HG03460 (cell line): Measurements from ENCODE around the gene PAPOLA.
A peak's percentile ranks its signal among the peaks of the same experiment; 100 is the strongest.
"Not testable (repeated sequence)": the region's sequence is repeated elsewhere in the genome, so short reads cannot be mapped to it uniquely, and the experiment has no call there.

Experiments
- ATAC-seq: cut with Tn5 transposase; IDR thresholded peaks from one replicate; pipeline ENCODE4 v1.9.1; 2021; ENCODE audit not compliant: unreplicated experiment

Gene PAPOLA

DNA sequence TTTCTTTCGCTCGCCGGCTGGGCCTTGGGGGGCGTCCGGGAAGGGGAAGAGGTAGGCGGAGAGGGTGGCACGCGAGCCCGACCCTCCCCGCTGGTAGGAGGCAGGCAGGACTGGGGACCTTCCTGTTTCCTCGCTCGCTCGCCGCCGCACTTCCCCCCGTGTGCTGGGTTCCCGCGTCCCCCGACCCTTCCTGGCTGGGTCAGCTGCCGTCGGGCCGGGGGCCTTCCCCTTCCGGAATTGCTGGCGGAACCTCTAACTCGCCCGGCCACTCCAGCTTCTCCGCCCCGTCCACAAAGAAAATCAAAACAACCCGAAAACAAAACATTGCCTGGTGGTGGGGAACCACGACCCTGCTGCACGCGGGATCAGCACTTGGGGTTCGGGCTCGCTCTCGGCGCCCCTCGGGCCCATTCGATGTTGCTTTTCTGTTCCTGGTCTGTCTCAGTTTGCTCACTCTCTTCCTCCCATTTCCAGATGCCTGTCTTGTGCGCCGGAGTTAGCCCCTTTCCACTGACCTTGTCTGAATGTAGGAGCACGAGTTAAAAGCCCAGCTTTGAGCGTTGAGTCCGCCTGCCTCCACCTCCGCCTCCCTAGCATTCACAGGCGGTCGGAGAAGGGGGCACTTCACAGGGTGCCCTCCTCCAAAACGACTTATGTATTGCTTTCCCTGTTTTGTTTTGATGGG, 581 bp downstream of the PAPOLA start:
- ATAC-seq, result peak; percentile 40

DNA sequence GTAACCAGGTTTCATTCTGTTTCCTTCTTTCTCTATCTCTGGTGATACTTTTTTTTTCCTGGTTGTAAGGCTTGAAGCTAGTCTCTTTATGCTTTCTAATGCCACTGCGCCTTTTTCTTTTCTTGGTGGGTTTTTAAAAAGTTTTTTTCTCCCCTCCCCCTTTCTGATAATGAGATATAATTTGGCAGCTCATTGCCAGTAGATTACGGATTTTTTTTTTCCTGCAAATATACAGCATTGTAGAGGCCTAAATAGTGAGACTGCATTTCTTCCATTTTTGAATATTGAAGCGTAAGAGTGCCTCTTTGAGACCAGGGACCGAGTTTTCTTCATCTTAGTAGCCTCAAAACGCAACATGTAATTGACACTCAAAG, 1.1 kb downstream of the PAPOLA start:
- ATAC-seq, result no peak

DNA sequence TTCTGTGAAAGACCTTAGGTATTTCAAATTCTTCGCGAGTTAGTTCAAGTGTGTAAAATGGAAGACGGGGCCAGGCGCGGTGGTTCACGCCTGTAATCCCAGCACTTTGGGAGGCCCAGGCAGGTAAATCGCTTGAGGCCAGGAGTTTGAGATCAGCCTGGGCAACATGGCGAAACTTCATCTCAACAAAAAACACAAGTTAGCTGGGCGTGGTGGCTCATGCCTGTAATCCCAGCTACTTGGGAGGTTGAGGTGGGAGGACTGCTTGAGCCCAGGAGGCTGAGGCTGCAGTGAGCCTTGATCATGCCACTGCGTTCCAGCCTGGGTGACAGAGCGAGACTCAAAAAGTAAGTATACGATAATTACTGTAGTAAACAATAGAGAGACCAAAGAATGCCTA, 2.2 kb downstream of the PAPOLA start:
- ATAC-seq, result not testable (repeated sequence)

DNA sequence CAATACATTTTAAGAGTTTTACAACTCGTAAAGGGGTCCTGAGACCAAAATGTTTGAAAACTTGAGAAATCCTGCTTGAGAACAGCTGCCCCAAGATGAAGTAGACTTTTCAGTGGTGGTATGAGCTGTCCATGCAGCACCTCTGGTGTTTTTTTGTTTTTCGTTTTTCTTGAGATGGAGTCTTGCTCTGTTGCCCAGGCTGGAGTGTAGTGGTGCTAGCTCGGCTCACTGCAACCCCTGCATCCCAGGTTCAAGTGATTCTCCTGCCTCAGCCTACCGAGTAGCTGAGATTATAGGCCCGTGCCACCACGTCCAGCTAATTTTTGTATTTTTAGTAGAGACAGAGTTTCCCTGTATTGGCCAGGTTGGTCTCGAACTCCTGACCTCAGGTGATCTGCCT, 5.5 kb downstream of the PAPOLA start:
- no peak for ATAC-seq

DNA sequence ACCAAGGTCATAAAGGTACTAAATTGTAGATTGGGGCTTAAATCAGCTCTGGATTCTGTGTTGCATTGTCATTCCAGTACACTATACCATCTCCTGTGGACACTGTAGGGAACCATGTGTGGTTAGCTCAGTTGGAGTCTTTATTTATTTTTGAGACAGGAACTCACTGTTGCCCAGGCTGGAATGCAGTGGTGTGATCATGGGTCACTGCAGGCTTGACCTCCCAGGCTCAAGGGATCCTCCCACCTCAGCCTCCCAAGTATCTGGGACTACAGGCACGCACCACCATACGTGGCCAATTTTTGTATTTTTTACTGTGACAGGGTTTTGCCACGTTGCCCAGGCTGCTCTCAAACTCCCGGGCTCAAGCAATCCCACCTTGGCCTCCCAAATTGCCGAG, 6.7 kb downstream of the PAPOLA start:
- no peak for ATAC-seq

DNA sequence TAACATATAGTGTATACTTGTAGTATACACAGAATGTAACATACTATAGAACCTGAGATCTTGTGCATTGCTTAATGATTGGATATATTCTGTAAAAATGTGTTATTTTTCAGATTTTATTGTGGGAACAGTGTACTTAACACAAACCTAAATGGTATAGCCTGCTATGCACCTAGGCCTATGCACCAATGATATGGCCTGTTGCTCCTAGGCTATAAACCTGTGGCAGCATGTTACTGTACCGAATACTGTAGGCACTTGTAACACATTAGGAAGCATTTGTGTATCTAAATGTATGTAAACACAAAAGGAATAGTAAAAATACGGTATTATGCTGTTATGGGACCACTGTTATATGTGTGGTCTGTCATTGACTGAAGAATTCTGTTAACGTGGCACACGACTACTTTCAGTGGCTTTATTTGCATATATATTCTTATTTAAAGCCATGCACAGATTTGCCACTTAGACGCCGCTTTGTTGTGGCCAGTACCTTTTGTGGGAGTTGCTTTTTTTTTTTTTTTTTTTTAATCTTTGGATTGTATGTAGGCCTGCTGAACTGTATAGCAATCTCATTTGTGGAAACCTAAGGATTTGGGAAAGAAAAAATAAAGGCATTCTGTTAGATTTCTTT, 7.4 kb downstream of the PAPOLA start:
- ATAC-seq, result no peak

DNA sequence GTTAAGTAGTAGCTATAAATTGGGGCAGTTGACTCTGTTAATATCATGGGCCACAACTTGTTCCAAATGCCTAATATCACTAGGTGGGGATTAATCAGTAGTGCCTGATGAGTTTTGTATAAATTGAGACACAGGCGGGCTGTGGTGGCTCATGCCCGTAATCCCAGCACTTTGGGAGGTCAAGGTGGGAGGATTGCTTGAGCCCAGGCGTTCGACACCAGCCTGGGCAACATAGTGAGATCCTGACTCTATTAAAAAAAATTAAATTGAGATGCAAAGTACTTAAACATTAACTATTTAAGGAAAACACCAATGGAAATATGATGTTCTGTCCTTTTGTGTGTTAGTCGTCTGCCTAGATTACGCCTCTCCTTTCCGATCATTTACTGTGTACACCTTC, 9.0 kb downstream of the PAPOLA start:
- ATAC-seq, result no peak

DNA sequence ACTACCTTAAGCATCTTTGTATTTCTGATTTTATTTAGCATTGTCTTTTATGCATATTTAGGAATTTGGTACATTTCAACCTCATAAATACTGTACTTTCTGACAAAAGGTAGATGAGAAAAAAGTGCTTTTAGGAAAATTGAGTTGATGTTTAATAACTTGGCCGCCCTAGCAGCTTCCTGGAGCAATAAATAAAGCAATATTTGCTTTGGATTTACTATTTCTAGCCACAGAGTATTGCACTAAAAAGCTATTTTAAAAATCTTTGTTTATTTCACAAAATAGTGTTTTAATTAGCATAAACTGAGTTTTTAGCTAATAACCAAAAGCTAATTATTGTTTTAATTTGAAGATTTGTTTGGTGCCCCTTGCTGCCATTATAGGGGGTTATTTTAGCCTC, 9.5 kb downstream of the PAPOLA start:
- ATAC-seq, result no peak

DNA sequence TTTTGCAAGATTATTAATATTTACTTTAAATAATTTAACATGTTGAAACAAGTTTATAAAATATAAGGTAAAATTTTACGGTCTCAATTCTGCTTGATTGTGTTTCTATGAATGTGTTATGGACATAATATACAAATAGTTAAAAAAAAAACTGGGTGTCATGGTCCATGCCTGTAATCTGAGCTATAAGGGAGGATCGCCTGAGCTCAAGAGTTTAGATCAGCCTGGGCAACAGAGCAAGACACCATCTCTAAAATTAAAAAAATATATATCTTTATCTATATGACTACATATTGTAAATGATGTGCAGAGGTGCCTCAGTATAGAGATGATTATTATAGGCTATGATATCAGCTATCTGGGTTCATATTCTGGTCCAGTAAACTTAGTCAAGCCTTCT, 9.9 kb downstream of the PAPOLA start:
- no peak for ATAC-seq

DNA sequence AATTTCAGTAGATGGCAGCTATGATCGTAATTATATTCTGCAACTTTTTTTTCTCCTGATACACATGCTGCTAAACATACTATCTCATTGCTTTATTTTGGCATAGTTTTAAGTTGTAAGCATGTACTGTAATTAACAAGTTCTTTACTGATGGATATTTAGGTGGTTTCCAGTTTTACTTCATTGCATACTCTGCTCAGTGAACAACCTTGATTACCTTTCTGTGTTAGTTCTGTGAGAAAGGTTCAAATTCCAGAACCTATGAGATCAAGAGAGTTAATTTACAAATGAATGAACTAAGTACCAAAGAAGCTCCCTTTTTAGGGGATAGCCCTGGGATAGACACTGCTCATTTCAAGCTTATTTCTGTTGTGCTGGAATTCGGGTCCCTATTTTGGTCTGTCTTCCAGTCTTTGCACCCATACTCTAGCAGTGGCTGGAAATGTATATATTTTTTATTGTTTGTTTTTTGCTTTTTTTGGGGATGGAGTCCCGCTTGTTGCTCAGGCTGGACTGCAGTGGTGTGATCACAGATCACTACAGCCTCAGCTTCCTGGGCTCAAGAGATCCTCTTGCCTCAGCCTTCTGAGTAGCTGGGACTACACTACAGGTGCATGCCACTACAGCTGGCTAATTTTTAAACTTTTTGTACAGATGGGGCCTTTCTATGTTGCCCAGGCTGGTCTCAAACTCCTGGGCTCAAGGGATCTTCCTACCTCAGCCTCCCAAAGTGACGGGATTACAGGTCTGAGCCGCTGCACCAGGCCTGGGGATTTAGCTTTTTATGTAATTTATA, 10.6 kb downstream of the PAPOLA start:
- no peak for ATAC-seq

DNA sequence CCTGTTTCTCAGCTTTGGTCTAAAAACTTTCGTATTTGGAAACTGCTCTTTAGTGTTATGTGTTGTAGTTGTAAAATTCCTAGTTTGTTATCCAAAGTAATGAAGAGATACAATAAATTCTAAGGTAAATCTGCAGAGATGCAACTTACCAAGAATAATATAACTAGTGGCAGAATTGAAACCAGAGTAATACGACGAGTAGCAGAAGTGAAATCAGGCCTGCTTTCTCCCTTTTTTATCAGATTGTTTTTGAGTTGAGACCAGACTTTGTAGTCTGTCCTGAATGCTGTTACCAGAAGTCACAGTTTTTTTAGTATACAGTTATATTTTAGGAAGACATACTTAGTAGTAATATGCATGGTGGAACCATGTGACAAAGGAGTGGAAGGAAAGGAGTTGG, 12.5 kb downstream of the PAPOLA start:
- ATAC-seq, result no peak

DNA sequence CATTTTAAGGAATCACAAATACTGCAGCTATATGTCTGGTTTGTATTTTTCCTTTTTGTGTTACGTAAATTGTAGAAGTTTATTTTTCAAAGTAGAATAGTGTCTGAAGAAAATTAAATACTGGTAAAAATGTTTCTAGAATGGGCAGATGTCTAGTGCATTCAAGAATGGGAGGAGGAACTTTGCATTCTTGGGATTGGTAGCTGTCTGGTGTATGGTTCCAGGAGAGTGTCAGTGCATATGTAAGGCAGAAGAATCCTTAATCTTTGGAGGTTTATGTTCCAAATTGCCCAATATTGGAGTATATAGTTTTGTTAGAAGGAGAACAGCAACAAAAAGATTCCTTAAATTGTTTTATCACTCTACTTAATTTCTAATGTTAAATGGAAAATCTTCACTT, 13.5 kb downstream of the PAPOLA start:
- no peak for ATAC-seq

DNA sequence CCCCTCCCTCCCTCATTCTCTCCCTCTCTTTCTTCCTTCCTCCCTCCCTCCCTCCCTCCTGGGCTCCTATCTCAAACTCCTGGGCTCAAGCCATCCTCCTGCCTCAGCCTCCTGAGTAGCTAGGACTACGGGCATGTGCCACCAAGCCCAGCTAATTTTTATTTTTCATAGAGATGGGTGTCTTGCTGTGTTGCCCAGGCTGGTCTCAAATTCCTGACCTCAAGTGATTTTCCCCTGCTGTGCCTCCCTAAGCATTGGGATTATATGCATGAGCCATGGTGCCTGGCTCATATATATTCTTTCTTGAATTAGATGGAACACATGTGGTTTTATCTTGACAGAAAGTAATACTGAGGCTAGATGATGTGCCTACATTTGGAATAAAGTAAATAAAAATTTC, 14.2 kb downstream of the PAPOLA start:
- no peak for ATAC-seq

DNA sequence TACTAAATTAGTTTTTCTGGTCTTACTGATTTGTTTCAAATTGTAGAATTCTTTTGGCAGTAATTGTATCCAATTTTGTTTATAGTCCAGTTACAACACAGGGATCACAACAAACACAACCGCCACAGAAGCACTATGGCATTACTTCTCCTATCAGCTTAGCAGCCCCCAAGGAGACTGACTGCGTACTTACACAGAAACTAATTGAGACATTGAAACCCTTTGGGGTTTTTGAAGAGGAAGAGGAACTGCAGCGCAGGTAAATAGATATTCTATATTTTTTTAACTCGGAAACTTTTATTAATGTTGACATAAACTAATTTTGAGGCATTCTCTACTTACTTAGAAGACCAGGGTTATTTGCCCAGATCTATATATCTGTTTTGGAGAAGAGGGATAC, 17.8 kb downstream of the PAPOLA start:
- peak; percentile 76 for ATAC-seq

DNA sequence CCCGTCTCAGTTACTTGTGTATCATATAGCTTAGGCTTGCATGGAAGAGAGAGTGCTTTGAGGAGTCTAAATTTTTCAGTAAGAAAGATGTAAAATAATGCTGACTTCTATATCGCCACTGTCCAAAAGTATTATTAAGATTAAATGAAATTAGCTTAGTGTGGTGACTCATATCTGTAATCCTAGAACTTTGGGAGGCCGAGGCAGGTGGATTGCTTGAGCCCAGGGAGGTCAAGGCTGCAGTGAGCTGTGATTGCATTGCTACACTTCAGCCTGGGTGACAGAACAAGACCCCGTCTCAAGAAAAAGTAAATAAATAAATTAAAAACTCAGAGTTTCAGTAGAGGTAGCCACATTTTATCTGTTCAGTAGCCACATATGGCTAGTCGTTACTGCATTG, 23.3 kb downstream of the PAPOLA start:
- no peak for ATAC-seq

DNA sequence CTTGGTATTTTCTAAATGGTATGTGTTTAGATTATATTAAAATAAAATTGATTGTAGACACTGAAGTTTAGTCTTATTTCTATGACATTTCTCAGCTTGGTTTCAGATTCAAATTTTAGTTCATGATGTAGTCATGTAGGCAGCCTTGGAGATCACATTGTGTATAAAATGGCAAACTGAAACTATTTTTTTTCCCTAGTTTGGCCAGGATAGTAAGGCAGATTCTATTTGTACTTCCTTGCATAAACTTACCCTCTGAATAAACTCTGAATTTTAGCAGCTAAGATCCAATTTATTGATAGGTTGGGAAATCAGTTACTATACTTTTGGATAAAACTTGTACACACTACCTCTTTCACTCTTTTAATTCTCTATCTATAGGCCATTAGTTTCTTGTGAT, 30.4 kb downstream of the PAPOLA start:
- ATAC-seq, result no peak

DNA sequence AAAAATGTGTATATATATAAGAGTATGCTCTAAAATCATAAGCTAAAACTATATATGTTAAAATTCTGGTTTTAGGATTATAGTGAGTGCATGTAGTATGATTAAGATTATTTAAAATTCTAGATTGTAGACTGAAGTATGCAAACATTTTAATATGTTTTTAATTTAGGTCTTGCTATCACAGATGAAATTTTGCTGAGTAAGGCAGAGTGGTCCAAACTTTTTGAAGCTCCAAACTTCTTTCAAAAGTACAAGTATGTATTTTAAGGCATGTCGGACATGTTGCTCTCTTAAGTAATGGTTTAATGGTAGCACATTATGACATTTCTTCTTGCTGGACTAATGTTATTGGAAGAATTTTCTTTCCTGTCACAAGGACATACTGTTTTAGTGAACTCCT, 34.6 kb downstream of the PAPOLA start:
- no peak for ATAC-seq

DNA sequence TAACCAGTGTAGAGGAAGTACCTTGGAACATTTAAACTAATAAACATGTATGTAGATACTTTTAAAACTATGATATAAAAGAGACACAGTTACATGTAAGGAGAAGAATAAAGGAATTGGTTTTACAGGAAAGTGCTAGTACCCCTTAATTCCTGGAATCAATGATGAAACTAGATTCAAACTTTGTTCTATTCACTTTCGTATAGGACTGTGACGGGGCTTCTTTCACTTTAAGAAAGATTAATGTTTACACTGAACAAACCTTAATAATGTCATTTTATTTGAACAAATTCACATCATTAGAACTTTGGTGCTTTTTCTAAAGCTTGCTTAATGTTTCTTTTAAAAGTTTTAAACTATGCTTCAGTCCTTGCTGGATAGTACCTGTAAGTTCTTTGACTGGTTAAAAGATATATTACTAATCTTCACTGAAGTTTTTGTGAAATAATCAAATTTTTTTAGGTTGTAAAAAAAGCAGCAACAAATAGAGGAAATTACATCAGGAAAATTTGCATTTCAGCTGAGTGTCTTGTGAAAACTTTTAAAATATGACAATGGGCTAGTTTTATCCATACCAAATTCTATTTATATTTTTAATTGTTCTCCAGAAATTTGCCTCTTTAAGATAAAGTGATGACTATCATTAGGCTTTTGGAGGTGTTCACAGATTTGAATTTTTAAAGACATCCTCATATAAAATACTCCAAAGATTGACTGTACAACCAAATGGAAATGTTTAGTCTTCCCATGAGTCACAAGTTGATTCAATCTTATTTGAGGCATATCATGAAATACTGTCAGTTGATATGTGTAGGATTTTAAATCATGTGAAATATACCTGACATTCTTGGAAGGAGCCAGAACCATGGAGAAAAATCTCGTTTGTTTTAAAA, 36.2 kb downstream of the PAPOLA start:
- ATAC-seq, result no peak

DNA sequence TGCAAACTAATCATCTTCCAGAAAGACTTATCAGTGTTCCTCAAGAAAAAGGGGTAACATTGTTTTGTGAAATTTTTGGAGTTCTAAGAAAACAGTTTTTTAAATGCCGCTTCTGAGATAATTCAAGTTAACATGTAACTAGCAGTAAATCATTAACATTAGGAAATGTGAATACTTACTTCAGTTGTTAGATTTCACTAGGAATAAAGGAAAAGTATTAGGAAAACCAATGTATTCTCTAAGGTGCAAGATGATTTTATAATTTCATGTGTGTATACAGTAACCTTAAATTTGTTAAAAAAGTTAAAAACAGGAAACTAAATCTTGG, 36.8 kb downstream of the PAPOLA start:
- no peak for ATAC-seq

DNA sequence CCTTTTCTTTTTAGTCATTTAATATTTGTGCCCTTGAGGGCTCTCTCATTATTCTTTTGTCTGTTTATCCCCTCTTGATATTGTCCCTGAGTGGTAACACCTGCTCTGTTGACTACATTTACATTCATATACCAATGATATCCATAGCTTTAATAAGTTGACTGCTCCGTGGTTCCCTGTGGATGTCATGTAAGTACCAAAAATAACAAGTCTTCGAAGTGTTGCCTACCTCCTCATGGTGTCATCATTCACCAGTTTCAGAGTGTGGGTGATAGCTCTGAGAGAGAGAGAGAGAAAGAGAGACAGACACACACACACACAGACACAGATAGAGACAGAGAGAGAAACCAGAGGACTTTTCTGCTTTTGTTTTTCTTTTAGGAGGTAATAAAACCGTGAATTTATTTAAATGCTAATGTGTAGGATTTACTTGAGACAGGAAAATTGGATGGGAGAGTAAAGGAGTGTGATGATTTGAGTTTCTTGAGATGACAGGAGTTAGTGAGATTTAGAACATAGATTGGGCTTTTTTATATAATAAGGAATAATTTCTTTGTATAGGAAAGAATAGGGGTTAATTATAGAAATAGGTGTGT, 52.2 kb downstream of the PAPOLA start:
- no peak for ATAC-seq

DNA sequence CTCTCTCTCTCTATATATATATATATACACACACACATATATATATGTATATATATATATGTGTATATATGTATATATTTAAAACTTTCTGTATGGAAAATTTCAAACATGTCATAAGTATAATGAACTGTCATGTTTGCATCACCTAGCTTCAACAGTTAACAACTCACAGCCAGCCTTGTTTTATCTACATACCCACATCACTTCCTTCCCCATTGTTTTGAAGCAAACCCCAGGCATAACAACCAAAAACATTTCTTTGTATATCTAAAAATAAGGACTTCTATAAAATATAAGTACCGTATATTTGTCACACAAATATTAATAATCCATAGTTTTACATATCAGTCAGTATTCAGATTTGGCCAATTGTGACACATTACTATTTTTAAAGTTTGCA, 57.4 kb downstream of the PAPOLA start:
- ATAC-seq, result no peak
